Choroid plexus epithelial cell (primary cell): ENCODE results near the gene SPRING1.

ENCODE experiments used
- DNase-seq: peaks from one replicate; pipeline ENCODE4 v3.0.0-alpha.2; 2010; ENCODE audit warnings: low read depth
- H3K4me3 ChIP-seq: 2 replicates; pipeline ENCODE4 v1.5.1; 2011; ENCODE audit warnings: low read depth, mild to moderate bottlenecking, control low read depth, low read length, moderate library complexity
- CTCF ChIP-seq: conservative IDR thresholded peaks from 2 replicates; pipeline ENCODE4 v1.5.1; 2011; ENCODE audit warnings: low read depth, mild to moderate bottlenecking, control low read depth, inconsistent platforms, low read length, moderate library complexity

Gene SPRING1

GRCh38 chr12:116739381-116739887 lies 1.6 kb upstream of the SPRING1 start:
- DNase-seq = no peak
- TF ChIP-seq CTCF = no peak
- no peak overlapping the region for H3K4me3 ChIP-seq

GRCh38 chr12:116736962-116737773 lies 701 bp downstream of the SPRING1 start:
- no peak for DNase-seq
- TF ChIP-seq CTCF = no peak
- H3K4me3 ChIP-seq = peak overlapping the region; percentile 87

GRCh38 chr12:116735951-116736599 lies 1.8 kb downstream of the SPRING1 start:
- TF ChIP-seq CTCF = no peak
- H3K4me3 ChIP-seq = peak overlapping the region; percentile 17
- no peak for DNase-seq

- no peak overlapping the region for H3K4me3 ChIP-seq
- no peak for TF ChIP-seq CTCF
- DNase-seq = no peak
Measured at GRCh38 chr12:116735084-116735483, 2.8 kb downstream of the SPRING1 start.

- no peak for DNase-seq
- TF ChIP-seq CTCF = no peak
- H3K4me3 ChIP-seq = no peak overlapping the region
Measured at GRCh38 chr12:116734156-116734768, 3.6 kb downstream of the SPRING1 start.

GRCh38 chr12:116731801-116732200 lies 6.1 kb downstream of the SPRING1 start:
- H3K4me3 ChIP-seq = no peak overlapping the region
- no peak for DNase-seq
- no peak for TF ChIP-seq CTCF
